ENCODE measurements around the gene ARSH.

DNA sequence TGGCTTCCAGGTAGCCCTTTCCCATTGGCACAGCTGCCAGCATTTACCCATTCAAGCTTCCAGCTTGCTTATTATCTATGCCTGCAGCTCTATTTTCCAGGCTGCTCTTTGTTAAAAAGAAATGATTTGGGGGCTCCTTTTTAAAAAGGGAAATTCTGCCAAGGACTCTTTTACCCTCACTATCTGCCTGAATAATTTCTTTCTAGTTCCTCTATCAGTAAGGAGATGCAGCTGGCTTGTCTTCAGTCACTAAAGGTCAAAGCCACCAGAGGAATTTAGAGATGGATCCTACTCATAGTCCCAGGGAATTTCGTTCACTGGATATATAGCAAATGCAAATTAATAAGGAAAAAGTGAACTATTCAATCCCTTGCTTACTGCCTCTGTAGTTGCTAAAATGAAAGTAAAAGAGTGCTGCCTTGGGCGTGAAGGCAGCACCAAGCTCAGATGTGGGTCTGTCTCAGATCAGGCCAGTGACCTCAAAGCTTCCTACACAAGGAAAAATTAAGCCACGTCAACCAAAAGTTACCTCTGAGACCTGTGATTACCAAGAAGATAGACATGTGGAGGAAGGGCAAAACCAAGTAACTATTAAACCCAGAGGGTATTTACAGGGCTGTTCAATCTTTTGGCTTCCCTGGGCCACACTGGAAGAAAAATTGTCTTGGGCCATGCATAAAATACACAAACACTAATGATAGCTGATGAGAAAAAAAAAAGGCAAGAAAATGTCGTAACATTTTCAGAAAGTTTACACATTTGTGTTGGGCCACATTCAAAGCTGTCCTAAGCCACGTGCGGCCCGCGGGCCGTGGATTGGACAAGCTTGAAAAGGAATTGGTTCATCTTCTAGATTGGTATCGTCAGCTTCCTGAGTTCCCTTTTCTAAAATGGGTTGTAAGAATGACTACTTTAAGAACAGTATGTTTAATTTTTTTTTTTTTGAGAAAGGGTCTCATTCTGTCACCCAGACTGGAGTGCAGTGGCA lies 40.2 kb downstream of the ARSH start:
- TF ChIP-seq, protein P1, sequence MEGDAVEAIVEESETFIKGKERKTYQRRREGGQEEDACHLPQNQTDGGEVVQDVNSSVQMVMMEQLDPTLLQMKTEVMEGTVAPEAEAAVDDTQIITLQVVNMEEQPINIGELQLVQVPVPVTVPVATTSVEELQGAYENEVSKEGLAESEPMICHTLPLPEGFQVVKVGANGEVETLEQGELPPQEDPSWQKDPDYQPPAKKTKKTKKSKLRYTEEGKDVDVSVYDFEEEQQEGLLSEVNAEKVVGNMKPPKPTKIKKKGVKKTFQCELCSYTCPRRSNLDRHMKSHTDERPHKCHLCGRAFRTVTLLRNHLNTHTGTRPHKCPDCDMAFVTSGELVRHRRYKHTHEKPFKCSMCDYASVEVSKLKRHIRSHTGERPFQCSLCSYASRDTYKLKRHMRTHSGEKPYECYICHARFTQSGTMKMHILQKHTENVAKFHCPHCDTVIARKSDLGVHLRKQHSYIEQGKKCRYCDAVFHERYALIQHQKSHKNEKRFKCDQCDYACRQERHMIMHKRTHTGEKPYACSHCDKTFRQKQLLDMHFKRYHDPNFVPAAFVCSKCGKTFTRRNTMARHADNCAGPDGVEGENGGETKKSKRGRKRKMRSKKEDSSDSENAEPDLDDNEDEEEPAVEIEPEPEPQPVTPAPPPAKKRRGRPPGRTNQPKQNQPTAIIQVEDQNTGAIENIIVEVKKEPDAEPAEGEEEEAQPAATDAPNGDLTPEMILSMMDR (IDR thresholded peaks at IDR 0.05; ENCODE audit: insufficient read depth, low read depth, low read length), result no peak
- no peak for TF ChIP-seq EZH2 (IDR thresholded peaks at IDR 0.05; ENCODE audit: insufficient read depth, low read length)
